Neural progenitor cell (in vitro differentiated cells): Measurements from ENCODE around the gene MACROD2. TPM values are rescaled to one million over a fixed set of nuclear protein-coding genes. Genes with fewer than 3 reads are reported as not detected.

Experiments
- DNase-seq: peaks from one replicate; pipeline ENCODE4 v3.0.0-alpha.2; 2016; ENCODE audit warnings: low spot score
- H2AFZ ChIP-seq: fragments of 200-600 bp; sonication (generic); replicated peaks from 2 replicates; pipeline ENCODE4 v1.6.1; 2016; ENCODE audit warnings: antibody characterized with exemption
- H3F3A ChIP-seq: fragments of 200-600 bp; sonication (generic); 2 replicates; pipeline ENCODE4 v1.6.1; 2016; ENCODE audit warnings: antibody characterized with exemption, low read depth
- H3K27ac ChIP-seq: fragments of 200-600 bp; sonication (generic); 2 replicates; pipeline ENCODE4 v1.5.1; 2016; ENCODE audit warnings: mild to moderate bottlenecking
- H3K27me3 ChIP-seq: fragments of 200-600 bp; sonication (generic); 2 replicates; pipeline ENCODE4 v1.6.1; 2016; ENCODE audit warnings: mild to moderate bottlenecking, moderate library complexity
- H3K36me3 ChIP-seq: fragments of 200-600 bp; sonication (generic); 2 replicates; pipeline ENCODE4 v1.5.1; 2016
- H3K4me1 ChIP-seq: fragments of 200-600 bp; sonication (generic); 2 replicates; pipeline ENCODE4 v1.6.1; 2016; ENCODE audit warnings: mixed run types
- H3K4me2 ChIP-seq: fragments of 200-600 bp; sonication (generic); 2 replicates; pipeline ENCODE4 v1.6.1; 2016
- H3K4me3 ChIP-seq: fragments of 200-600 bp; sonication (generic); 2 replicates; pipeline ENCODE4 v1.5.1; 2016
- H3K79me2 ChIP-seq: fragments of 200-600 bp; sonication (generic); 2 replicates; pipeline ENCODE4 v1.6.1; 2016; ENCODE audit warnings: low read depth
- H3K9ac ChIP-seq: fragments of 200-600 bp; sonication (generic); 2 replicates; pipeline ENCODE4 v1.6.1; 2016
- H3K9me3 ChIP-seq: fragments of 200-600 bp; sonication (generic); 2 replicates; pipeline ENCODE4 v1.5.1; 2016; ENCODE audit warnings: low read depth
- H4K20me1 ChIP-seq: fragments of 200-600 bp; sonication (generic); 2 replicates; pipeline ENCODE4 v1.6.1; 2016; ENCODE audit warnings: low read depth
- H3K27ac Mint-ChIP-seq: 3 replicates; pipeline ENCODE4 v1.8.0; 2021; ENCODE audit warnings: mixed read lengths
- H3K27me3 Mint-ChIP-seq: 2 replicates; pipeline ENCODE4 v1.8.0; 2022; ENCODE audit warnings: low read depth, mild to moderate bottlenecking, inconsistent platforms, moderate library complexity, mixed read lengths; ENCODE audit not compliant: insufficient read depth
- H3K36me3 Mint-ChIP-seq: 3 replicates; pipeline ENCODE4 v1.8.0; 2021; ENCODE audit warnings: mixed read lengths
- H3K4me1 Mint-ChIP-seq: 3 replicates; pipeline ENCODE4 v1.8.0; 2021; ENCODE audit warnings: mixed read lengths
- H3K4me3 Mint-ChIP-seq: 3 replicates; pipeline ENCODE4 v1.8.0; 2021; ENCODE audit warnings: mild to moderate bottlenecking, moderate library complexity, mixed read lengths
- H3K9me3 Mint-ChIP-seq: 3 replicates; pipeline ENCODE4 v1.8.0; 2020; ENCODE audit warnings: mixed read lengths
- CTCF ChIP-seq: fragments of 200-600 bp; sonication (generic); IDR thresholded peaks from 2 replicates; pipeline ENCODE4 v1.5.1; 2017; ENCODE audit warnings: antibody characterized with exemption, mild to moderate bottlenecking
- EZH2 ChIP-seq: fragments of 200-600 bp; sonication (generic); IDR thresholded peaks from 2 replicates; pipeline ENCODE4 v1.6.1; 2017; ENCODE audit warnings: antibody characterized with exemption, mild to moderate bottlenecking, moderate library complexity
- EZH2phosphoT487 ChIP-seq: fragments of 200-600 bp; sonication (generic); IDR thresholded peaks from 2 replicates; pipeline ENCODE4 v1.6.1; 2017; ENCODE audit warnings: antibody characterized with exemption
- total RNA-seq: library from RNA; depleted of rRNA; stranded (reverse); fragments of >200 nt; gene quantifications from 2 replicates; pipeline ENCODE4 v1.2.3, GENCODE V29; 2015; ENCODE audit warnings: low replicate concordance

The MACROD2 gene
- total RNA-seq, 1 donor from 2014 or later = 11.9 TPM

GRCh38 chr20:14553774-14554534 is 558.6 kb downstream of the MACROD2 start:
- Mint-ChIP-seq H3K4me3 (no peak overlapping the region), H3K4me1 (no peaks in the 10 kb centered on the region), H3K9me3 (peaks cover 5% of the 10 kb centered on the region), H3K27ac (no peak overlapping the region), H3K27me3 (no peaks in the 10 kb centered on the region), H3K36me3 (no peaks in the 10 kb centered on the region)
- H4K20me1 ChIP-seq = no peaks in the 10 kb centered on the region
- no peaks in the 10 kb centered on the region for H3K27me3 ChIP-seq
- H3K9me3 ChIP-seq = no peaks in the 10 kb centered on the region
- no peak overlapping the region for H3K9ac ChIP-seq
- no peaks in the 10 kb centered on the region for H3K4me1 ChIP-seq
- H3K27ac ChIP-seq = no peak overlapping the region
- H3K4me3 ChIP-seq = no peak overlapping the region
- H3K36me3 ChIP-seq = no peaks in the 10 kb centered on the region
- TF ChIP-seq EZH2 (no peak), EZH2phosphoT487 (no peak), CTCF (no peak)
- H3K79me2 ChIP-seq = no peaks in the 10 kb centered on the region
- H3F3A ChIP-seq = no peaks in the 10 kb centered on the region
- no peak overlapping the region for H2AFZ ChIP-seq
- no peak overlapping the region for H3K4me2 ChIP-seq
- DNase-seq = no peak

GRCh38 chr20:14555676-14556075 is 560.4 kb downstream of the MACROD2 start:
- H3K79me2 ChIP-seq = no peaks in the 10 kb centered on the region
- no peaks in the 10 kb centered on the region for H3K4me1 ChIP-seq
- H4K20me1 ChIP-seq = no peaks in the 10 kb centered on the region
- no peaks in the 10 kb centered on the region for H3K36me3 Mint-ChIP-seq
- DNase-seq = no peak
- no peak for TF ChIP-seq EZH2phosphoT487
- TF ChIP-seq CTCF = no peak
- no peak for TF ChIP-seq EZH2
- H3K4me3 Mint-ChIP-seq = no peak overlapping the region
- no peaks in the 10 kb centered on the region for H3K4me1 Mint-ChIP-seq
- H3K4me3 ChIP-seq = no peak overlapping the region
- no peaks in the 10 kb centered on the region for H3K27me3 ChIP-seq
- no peaks in the 10 kb centered on the region for H3K36me3 ChIP-seq
- H3K9me3 Mint-ChIP-seq = peaks cover 5% of the 10 kb centered on the region
- no peaks in the 10 kb centered on the region for H3F3A ChIP-seq
- H3K4me2 ChIP-seq = no peak overlapping the region
- no peak overlapping the region for H3K27ac ChIP-seq
- H3K9ac ChIP-seq = no peak overlapping the region
- no peaks in the 10 kb centered on the region for H3K27me3 Mint-ChIP-seq
- no peak overlapping the region for H3K27ac Mint-ChIP-seq
- no peaks in the 10 kb centered on the region for H3K9me3 ChIP-seq
- H2AFZ ChIP-seq = no peak overlapping the region

GRCh38 chr20:14556206-14556605 is 560.9 kb downstream of the MACROD2 start:
- Histone ChIP-seq H3K27ac (no peak overlapping the region), H3K4me2 (no peak overlapping the region), H2AFZ (no peak overlapping the region), H3K9ac (no peak overlapping the region), H3K27me3 (no peaks in the 10 kb centered on the region), H3K36me3 (no peaks in the 10 kb centered on the region), H3K4me3 (no peak overlapping the region), H4K20me1 (no peaks in the 10 kb centered on the region), H3K4me1 (no peaks in the 10 kb centered on the region), H3K9me3 (no peaks in the 10 kb centered on the region), H3K79me2 (no peaks in the 10 kb centered on the region), H3F3A (no peaks in the 10 kb centered on the region)
- Mint-ChIP-seq H3K9me3 (peaks cover 5% of the 10 kb centered on the region), H3K4me3 (no peak overlapping the region), H3K27me3 (no peaks in the 10 kb centered on the region), H3K27ac (no peak overlapping the region), H3K36me3 (no peaks in the 10 kb centered on the region), H3K4me1 (no peaks in the 10 kb centered on the region)
- no peak for TF ChIP-seq EZH2phosphoT487
- no peak for DNase-seq

GRCh38 chr20:14559612-14560011 is 564.3 kb downstream of the MACROD2 start:
- H2AFZ ChIP-seq = no peak overlapping the region
- Mint-ChIP-seq H3K9me3 (peaks cover 13% of the 10 kb centered on the region), H3K36me3 (no peaks in the 10 kb centered on the region), H3K27me3 (no peaks in the 10 kb centered on the region), H3K4me3 (no peak overlapping the region), H3K27ac (no peak overlapping the region), H3K4me1 (peaks cover 3% of the 10 kb centered on the region)
- no peak overlapping the region for H3K9ac ChIP-seq
- no peak for DNase-seq
- no peaks in the 10 kb centered on the region for H3K79me2 ChIP-seq
- no peak overlapping the region for H3K4me3 ChIP-seq
- H3K27me3 ChIP-seq = no peaks in the 10 kb centered on the region
- H3K27ac ChIP-seq = no peak overlapping the region
- H3K36me3 ChIP-seq = no peaks in the 10 kb centered on the region
- H3K9me3 ChIP-seq = no peaks in the 10 kb centered on the region
- no peak overlapping the region for H3K4me2 ChIP-seq
- TF ChIP-seq CTCF = no peak
- TF ChIP-seq EZH2phosphoT487 = no peak
- no peak for TF ChIP-seq EZH2
- no peaks in the 10 kb centered on the region for H3K4me1 ChIP-seq
- H4K20me1 ChIP-seq = no peaks in the 10 kb centered on the region
- H3F3A ChIP-seq = no peaks in the 10 kb centered on the region
